ENCODE results near the gene OR52R1. TPM values are rescaled to one million over a fixed set of nuclear protein-coding genes. Genes with fewer than 3 reads are reported as not detected.

The OR52R1 gene
- not detected in 2 replicates for total RNA-seq

GRCh38 chr11:4804280-4804679 lies at the start of gene OR52R1:
Gene OR52R1 (minus strand): TSS chr11:4804380. CDS start chr11:4804380, 0 bp downstream.
- no peaks in the 10 kb centered on the region for H3K36me3 Mint-ChIP-seq (ENCODE audit: low read depth)
- no peak within 1 kb of the TSS for H3K27ac Mint-ChIP-seq
- ChIA-PET POLR2A (no interaction called here), CTCF (no interaction called here)
- no peak within 1 kb of the TSS for H3K4me3 Mint-ChIP-seq
- ATAC-seq (ENCODE audit: low read depth) (no peak), DNase-seq (no peak)
- H3K9me3 Mint-ChIP-seq = peaks cover 2% of the 10 kb centered on the region
- intact Hi-C loops (cut with micrococcal nuclease) = no loop called here
- no peaks in the 10 kb centered on the region for H3K4me1 Mint-ChIP-seq
- TF ChIP-seq CTCF (IDR thresholded peaks at IDR 0.05) = no peak
- H3K27me3 Mint-ChIP-seq = no peaks in the 10 kb centered on the region

- H3K36me3 Mint-ChIP-seq (ENCODE audit: low read depth) = no peaks in the 10 kb centered on the region
- H3K27ac Mint-ChIP-seq = no peak overlapping the region
- no peak overlapping the region for H3K4me3 Mint-ChIP-seq
- H3K9me3 Mint-ChIP-seq = no peaks in the 10 kb centered on the region
- H3K4me1 Mint-ChIP-seq = no peaks in the 10 kb centered on the region
- intact Hi-C loops (cut with micrococcal nuclease) = no loop called here
- H3K27me3 Mint-ChIP-seq = no peaks in the 10 kb centered on the region
- ATAC-seq (ENCODE audit: low read depth) (no peak), DNase-seq (no peak)
- ChIA-PET POLR2A (no interaction called here), CTCF (no interaction called here)
- no peak for TF ChIP-seq CTCF (IDR thresholded peaks at IDR 0.05)
These were observed 46.9 kb upstream of the OR52R1 start for GRCh38 chr11:4851033-4851432.

- Mint-ChIP-seq H3K4me1 (no peaks in the 10 kb centered on the region), H3K27me3 (peaks cover 2% of the 10 kb centered on the region), H3K4me3 (no peak within 1 kb of the TSS), H3K27ac (no peak within 1 kb of the TSS), H3K9me3 (no peaks in the 10 kb centered on the region), H3K36me3 (ENCODE audit: low read depth) (no peaks in the 10 kb centered on the region)
- DNase-seq = no peak
- ATAC-seq (ENCODE audit: low read depth) = no peak
- intact Hi-C loops (cut with micrococcal nuclease) = no loop called here
- POLR2A ChIA-PET = no interaction called here
- TF ChIP-seq CTCF (IDR thresholded peaks at IDR 0.05) = no peak
- CTCF ChIA-PET = no interaction called here
These were observed 44.8 kb upstream of the OR52R1 start, which contains the start of gene OR51S1 for GRCh38 chr11:4848908-4849532. Gene OR51S1 (minus strand): TSS chr11:4849208. CDS start chr11:4849208, 0 bp downstream.

GRCh38 chr11:4839851-4840549 lies 35.8 kb upstream of the OR52R1 start:
- ATAC-seq (ENCODE audit: low read depth) = no peak
- ChIA-PET CTCF (no interaction called here), POLR2A (no interaction called here)

More at GRCh38 chr11:4839851-4840549, 35.8 kb upstream of the OR52R1 start:
- Mint-ChIP-seq H3K4me1 (no peaks in the 10 kb centered on the region), H3K27me3 (peaks cover 2% of the 10 kb centered on the region), H3K4me3 (no peak overlapping the region), H3K27ac (no peak overlapping the region), H3K9me3 (peaks cover 4% of the 10 kb centered on the region), H3K36me3 (ENCODE audit: low read depth) (no peaks in the 10 kb centered on the region)
- no peak for DNase-seq
- TF ChIP-seq CTCF (IDR thresholded peaks at IDR 0.05) = no peak
- intact Hi-C loops (cut with micrococcal nuclease) = no loop called here

All from activated B cell treated with CpG ODN at 0.5 μM for 24 hours (primary cell).